ENCODE measurements around the gene MKI67. TPM values are rescaled to one million over a fixed set of nuclear protein-coding genes. Genes with fewer than 3 reads are reported as not detected.

The MKI67 gene
- total RNA-seq, 1 donor from 2014 or later: 1.1 TPM

Other genes starting within 250 kb of the MKI67 start
- not detected for gene CLRN3, start 233.5 kb downstream of the MKI67 start, total RNA-seq
- 51.1 TPM for gene PTPRE, start 219.3 kb downstream of the MKI67 start, total RNA-seq